Suppressor macrophage (primary cell): ENCODE results near the gene MCF2L.
A peak's percentile ranks its signal among the peaks of the same experiment; 100 is the strongest.

Experiments used
- DNase-seq, 4 experiments: peaks; one replicate each; pipeline ENCODE4 v3.0.0-alpha.2; 2020 to 2022

Gene MCF2L

DNA sequence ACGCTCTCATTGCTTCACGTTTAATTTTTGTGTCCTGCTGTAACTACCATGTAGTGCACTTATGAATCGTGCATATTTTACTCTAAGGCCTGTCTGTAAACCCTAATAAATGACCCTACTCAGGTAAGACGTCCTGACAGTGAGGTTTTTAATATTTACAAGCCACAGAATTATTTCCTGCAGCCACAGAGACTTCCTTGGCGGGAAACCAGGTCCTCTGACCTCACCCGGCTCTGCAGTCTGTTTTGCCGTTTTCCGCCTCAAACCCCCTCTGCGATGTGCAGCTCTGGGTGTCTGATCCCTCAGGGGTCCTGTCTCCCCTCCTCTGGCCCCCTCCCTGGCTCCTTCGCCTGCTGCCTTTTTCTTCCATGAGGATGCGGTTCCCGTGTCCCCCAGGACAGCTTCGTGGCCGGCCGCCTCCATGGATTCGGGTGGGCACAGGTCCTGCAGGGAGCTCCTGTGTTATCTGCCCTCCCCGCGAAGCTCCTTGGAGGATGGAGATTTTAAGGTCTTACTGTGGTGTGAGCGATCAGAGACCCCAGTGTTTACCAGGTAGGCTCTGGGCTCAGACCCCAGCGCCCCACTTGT, 66.3 kb downstream of the MCF2L start:
- no peak for DNase-seq

DNA sequence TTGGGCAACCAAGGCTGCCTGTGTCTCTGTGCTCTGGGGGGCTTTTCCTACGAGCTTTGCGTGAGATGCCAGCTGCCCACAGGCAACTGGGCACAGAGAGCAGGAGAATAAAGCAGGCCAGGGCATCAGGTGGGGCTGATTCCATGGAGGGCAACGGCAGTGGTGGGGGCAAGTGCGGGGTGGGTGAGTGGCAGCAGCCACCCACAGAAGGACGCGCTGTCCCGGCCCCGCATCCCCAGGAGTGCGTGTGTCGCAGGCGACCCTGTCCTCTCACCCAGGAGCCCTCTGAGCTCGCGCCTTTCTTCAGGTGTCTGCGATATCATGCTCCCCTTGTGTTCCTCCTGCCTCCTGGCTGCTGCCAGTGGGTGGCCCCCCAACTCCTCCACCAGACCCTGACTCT, 67.4 kb downstream of the MCF2L start:
- DNase-seq = no peak

- no peak for DNase-seq
Observed at GRCh38 chr13:113040031-113040430, 71.0 kb downstream of the MCF2L start.

GRCh38 chr13:113040597-113041292, 71.7 kb downstream of the MCF2L start:
- DNase-seq = no peak

DNA sequence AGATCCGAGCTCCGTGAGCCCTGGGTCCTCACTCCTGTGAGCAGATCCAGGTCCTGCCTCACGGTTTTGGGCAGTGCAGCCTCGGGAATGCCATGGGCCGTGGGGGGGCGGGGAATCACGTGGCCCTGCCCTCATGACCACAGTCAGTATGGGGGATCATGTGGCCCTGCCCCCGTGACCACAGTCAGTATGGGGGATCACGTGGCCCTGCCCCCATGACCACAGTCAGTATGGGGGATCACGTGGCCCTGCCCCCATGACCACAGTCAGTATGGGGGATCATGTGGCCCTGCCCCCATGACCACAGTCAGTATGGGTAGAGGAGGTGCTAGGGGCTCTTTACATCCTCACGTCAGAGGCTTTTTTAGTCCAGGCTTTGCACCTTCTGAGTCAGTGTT, 72.3 kb downstream of the MCF2L start:
- no peak for DNase-seq

DNA sequence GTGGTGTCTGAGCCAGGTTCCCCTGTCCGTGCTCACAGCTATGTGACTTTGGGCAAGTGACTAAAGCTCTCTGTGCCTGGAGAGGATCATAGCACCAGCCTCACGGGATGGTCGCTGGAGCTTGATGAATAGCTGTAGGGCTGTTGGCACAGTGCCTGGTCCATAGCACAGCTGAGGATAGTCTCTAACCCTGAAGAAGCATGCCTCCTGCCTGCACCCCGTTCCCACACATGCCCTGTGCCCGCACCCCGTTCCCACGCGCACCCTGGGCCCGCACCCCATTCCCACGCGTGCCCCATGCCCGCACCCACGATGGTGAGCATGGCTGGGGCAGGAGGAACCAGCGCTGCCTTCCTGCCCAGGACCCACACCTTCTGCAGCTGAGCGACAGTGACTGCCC, 72.9 kb downstream of the MCF2L start:
- no peak for DNase-seq

GRCh38 chr13:113042456-113042855, 73.4 kb downstream of the MCF2L start:
- no peak for DNase-seq

DNA sequence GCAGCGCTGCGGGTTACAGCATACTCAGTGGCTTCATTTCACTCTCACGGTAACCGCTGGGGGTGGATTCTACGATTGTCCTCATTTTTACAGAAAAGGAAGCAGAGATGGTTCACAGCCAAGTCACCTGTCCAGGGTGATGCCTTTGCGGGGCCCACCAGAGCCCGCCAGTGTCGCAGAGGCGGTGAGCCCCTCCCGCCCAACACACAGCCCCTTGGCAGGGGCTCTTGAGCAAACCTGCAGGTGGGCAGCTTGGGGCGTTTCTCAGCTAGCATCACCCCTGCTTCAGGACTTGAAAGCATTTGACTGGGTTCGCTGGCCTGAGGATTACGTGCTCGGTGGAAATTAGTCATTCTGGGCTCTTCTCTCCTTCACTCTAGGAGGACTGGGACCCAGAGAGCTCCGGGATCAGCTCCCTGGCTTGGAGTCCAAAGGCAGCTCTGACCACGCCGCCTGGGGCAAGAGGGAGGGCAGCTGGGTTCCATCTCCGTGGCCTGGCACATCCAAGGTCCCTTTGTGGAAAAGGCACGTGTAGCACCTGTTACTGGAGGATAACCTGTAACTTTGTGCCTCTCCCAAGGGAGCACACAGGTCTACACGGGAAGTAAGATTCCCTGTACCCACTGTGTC, 74.1 kb downstream of the MCF2L start:
- DNase-seq = no peak

DNA sequence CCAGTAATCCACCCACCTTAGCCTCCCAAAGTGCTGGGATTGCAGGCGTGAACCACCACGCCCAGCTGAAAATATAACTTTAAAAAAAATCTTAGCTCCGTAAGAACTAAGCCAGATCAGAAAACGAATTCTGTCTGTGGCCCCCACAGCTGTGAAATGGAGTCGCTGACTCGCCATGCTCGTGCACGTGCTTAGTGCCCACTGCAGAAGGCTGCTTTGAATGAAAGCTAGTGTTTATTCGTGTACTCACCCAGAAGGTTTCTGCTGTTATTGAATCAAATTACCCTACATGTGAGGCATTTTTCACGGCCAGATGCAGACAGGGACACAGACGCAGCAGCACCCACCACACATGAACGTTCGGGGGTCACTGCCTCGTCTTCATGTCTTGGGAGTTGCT, 74.9 kb downstream of the MCF2L start:
- no peak for DNase-seq

DNA sequence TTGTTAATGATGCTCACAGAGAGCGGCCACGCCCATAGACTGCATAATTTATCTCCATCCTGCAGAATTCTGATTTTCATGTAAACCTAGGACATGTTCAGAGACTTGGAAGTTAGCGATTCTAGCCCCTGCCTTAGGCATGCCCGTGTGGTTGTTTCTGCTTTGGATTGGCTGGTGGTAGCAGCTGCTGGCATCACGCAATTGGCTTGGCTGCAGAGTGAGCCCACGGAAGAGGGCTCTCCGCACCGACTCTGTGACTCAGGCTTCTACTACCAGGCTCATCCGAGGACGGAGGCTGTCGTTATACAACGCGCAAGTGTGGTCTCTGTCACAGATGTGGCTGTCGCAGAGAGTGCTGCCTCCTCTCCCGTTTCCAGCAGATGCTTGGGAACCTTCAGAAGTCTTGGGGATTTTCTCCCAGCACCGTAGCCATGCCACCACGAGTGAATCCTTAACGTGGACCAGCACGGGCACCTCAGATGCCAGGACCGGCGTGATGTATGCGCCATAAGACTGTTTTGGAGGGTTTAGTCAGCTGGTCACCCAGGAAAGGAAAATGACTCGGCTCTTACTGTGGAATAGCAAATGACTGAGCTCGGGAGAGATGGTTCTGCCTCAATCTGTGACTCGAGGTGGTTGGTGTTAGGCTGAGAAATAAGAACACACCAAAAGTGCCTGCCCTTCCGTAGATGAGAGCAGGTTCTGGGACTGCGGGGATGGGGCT, 75.5 kb downstream of the MCF2L start:
- no peak for DNase-seq

DNA sequence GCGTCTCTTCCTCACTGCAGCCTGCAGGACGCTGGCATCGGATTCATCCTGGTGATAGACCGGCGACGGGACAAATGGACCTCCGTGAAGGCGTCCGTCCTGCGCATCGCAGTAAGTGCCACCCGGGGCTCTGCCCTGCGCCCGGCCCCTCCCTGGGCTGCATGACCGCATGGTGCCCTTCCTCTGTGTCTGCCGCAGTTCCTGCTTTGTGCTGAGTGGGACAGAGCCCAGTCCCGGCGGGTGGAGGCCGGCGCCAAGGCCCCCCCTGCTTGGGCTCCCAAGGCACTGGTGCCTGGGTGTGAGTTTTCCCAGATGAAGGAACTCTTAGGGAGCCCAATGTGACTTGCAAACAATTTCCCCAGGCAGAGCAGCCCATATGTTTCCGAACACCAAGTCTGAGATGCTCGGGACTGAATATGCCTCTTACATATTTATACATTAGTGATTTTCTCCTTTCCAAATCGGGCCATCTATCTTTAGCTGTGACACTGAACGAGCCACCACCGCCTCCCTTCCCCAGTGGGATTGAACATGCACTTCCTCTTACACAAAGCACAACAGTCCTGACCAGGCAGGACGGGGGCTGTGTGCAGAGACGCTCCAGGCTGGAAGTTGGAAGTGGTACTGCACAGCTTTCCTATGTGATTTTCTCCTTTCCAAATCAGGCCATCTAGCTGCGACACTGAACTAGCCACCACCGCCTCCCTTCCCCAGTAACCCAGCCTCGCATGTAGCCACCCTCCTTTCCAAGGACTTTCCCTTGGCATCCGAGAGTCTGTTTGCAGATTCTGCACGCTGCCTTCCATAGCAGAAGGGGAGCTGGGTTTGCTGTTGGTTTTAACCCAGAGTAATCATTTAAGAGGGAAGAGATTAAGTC, 76.5 kb downstream of the MCF2L start:
- peak in 1 of 4 experiments; percentile 5 for DNase-seq

DNA sequence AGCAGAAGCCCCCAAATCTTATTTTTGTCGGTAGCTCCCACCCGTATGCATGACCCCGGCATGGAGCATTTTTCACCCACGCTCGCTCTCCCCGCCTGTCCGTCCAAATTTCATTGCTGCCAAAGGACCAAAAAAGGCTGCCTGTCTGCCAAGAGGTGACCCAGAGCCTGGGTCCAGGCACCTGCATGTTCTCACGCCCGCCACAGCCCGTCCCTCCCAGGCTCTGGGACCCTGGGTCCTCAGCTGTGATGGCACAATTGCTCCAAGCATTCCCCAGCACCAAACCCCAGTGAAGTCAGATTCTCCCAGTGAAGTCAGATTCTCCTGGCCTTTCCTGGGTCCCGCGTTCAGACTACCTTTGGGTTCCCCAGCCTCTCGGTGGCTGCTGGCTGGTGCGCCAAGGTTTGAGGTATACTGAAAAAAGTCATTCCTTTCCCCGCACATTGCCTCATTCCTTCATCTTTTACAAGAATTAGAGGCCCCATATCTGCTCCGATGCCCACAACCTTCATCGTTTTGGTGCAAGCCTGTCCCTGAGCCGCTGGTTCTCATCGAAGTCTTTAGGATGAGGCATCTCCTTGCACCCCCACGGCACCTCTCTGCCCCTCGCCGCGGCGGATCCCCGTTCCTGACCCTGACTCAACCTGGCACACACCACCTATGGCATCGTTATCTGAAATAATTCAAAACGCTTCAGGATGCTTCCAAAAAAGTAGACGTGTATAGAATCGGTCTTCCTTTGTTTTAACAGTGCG, 77.3 kb downstream of the MCF2L start:
- no peak for DNase-seq

GRCh38 chr13:113046883-113047244, 77.8 kb downstream of the MCF2L start:
- no peak for DNase-seq

- DNase-seq = no peak
Observed at GRCh38 chr13:113047587-113047986, 78.6 kb downstream of the MCF2L start.

GRCh38 chr13:113048766-113049165, 79.8 kb downstream of the MCF2L start:
- no peak for DNase-seq

DNA sequence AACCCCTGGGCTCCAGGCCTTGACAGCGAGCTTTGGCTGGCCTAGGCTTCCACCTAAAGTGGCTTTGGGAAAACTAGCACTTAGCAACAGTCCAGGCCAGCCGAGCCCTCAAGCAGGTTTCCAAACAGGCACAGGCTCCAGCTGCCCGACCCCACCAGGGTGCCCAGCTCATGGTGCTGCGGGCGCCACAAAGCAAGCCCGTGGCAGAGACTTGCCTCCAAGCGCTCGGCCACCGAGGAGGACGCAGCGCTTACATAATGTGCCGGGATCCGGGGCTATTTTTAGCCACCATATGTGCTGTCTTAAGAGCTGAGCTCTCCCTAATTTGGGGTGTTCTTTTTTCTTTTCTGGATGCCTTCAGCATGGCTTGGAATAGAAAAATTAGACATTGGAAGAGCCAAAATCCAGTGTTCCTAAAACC, 80.5 kb downstream of the MCF2L start:
- no peak for DNase-seq

- DNase-seq = no peak
Observed at GRCh38 chr13:113049981-113050380, 81.0 kb downstream of the MCF2L start.

- DNase-seq = no peak
Observed at GRCh38 chr13:113050734-113051431, 81.9 kb downstream of the MCF2L start.

GRCh38 chr13:113051641-113052040, 82.6 kb downstream of the MCF2L start:
- DNase-seq = no peak

GRCh38 chr13:113052206-113052605, 83.2 kb downstream of the MCF2L start:
- no peak for DNase-seq

DNA sequence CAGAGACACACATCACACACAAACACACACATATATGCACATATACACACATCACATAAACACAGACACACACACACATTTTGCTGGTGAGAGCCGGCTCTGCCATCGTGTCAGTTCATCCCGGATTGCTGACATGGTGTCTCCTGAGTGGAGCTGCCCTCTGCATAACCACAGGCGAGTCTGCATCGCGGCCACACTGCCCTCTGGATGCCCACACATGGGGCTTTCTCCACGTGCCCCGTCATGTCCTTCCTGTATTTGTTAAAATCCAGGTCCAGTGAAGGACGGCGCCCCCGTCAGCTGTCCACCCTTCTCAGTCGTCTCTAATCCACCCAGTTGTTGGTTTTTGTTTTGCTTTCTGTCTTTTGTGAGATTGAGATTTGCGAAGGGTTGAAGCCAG, 84.0 kb downstream of the MCF2L start:
- DNase-seq = no peak
